ENCODE data around the gene NOTCH2.

Gene NOTCH2

DNA sequence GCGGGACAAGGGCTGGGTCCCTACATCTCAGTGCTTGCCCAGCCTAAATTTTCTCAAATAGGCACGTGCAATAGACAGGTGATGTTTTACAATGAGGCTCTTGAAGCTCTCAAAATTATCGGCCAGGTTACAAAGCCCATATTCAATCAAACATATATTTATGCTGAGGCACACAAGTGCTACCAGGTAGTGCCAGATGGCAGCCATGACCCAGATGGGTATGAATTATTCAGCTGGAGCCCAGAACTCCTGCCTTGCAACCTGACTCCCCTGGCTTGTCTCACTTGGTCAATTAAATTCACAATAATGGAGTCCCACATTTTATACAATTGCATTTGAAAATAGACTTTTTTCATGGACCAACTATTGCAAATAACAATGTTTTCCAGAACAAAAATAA is 160.8 kb downstream of the NOTCH2 start:
- TF ChIP-seq, protein P1, sequence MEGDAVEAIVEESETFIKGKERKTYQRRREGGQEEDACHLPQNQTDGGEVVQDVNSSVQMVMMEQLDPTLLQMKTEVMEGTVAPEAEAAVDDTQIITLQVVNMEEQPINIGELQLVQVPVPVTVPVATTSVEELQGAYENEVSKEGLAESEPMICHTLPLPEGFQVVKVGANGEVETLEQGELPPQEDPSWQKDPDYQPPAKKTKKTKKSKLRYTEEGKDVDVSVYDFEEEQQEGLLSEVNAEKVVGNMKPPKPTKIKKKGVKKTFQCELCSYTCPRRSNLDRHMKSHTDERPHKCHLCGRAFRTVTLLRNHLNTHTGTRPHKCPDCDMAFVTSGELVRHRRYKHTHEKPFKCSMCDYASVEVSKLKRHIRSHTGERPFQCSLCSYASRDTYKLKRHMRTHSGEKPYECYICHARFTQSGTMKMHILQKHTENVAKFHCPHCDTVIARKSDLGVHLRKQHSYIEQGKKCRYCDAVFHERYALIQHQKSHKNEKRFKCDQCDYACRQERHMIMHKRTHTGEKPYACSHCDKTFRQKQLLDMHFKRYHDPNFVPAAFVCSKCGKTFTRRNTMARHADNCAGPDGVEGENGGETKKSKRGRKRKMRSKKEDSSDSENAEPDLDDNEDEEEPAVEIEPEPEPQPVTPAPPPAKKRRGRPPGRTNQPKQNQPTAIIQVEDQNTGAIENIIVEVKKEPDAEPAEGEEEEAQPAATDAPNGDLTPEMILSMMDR (IDR thresholded peaks at IDR 0.05; ENCODE audit: borderline replicate concordance, insufficient read depth, low read depth, low read length) = no peak
- no peak overlapping the region for H3K4me3 ChIP-seq (ENCODE audit: low read depth, low read length)

DNA sequence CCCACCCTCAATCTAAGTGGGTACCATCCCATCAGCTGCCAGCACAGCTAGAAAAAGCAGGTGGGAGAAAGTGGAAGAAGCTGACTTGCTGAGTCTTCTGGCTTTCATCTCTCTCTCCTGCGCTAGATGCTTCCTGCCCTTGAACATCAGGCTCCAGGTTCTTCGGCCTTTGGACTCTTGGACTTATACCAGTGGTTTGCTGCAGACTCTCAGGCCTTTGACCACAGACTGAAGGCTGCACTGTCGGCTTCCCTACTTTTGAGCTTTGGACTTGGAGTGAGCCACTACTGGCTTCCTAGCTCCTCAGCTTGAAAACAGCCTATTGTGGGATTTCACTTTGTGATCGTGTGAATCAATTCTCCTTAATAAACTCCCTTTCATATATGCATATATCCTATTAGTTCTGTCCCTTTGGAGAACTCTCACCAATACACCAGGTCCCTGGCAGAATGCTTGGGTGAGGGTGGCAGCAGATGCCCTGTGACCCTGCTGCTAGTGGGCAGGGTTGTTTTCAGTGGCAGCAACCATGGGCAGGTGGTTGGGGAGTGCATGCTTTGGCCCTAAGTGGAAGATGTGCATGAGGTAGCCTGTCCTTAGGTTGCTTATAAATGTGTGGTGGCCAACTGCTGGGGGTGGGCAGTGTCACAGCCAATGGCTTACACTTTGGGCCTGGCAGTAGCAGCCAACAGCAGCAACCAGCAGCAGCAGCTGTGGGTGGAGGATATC is 162.4 kb downstream of the NOTCH2 start:
- TF ChIP-seq, protein P1 (IDR thresholded peaks at IDR 0.05; ENCODE audit: borderline replicate concordance, insufficient read depth, low read depth, low read length) = no peak
- H3K4me3 ChIP-seq (ENCODE audit: low read depth, low read length) = no peak overlapping the region

DNA sequence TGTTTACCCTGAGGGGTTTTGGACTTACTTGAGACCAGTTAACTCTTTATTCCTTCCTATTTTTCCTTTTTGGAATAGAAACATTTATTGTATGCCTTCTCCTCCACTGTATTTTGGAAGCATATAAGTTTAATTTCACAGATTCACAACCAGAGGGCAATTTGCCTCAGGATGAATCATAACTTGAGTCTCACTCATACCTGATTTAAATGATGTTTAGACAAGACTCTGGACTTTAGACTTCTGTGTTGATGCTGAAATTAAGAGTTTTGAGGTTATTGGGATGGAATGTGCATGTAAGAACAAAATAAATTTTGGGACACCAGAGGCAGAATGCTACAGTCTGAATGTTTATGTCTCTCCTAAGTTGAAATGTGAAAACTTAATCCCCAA is 166.0 kb downstream of the NOTCH2 start:
- TF ChIP-seq, protein P1 (IDR thresholded peaks at IDR 0.05; ENCODE audit: borderline replicate concordance, insufficient read depth, low read depth, low read length) = no peak
- H3K4me3 ChIP-seq (ENCODE audit: low read depth, low read length) = no peak overlapping the region

DNA sequence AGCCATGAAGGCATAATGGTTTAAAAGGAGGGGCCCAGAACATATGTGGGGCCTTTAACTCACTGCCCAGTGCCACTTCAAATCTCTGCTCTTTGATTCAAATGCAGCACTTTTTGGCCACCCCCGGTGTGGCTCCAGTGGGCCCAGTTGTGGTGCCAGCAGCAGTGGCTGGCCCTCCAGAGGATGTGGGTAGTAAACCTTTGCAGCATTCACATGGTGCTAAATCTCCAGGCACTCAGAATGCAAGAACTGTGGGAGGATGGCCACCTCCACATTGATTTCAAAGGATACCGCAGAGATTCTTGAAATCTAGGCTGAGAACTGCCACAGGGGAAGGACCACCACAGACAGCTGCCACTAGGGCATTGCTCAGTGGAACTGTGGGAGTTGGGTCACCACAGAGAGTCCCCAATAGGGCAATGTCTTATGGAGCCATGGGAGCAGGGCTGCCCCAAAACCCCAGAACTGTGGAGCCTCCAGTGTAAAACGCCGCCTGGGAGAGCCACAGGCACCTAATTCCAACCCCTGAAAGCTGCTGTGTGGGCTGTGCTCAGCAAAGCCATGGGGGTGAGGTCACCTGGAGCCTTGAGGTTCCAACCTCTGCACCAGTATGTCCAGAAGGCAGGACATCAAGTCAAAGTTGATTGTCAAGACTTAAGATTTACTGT is 166.6 kb downstream of the NOTCH2 start:
- TF ChIP-seq, protein P1 (IDR thresholded peaks at IDR 0.05; ENCODE audit: borderline replicate concordance, insufficient read depth, low read depth, low read length) = no peak
- no peak overlapping the region for H3K4me3 ChIP-seq (ENCODE audit: low read depth, low read length)

DNA sequence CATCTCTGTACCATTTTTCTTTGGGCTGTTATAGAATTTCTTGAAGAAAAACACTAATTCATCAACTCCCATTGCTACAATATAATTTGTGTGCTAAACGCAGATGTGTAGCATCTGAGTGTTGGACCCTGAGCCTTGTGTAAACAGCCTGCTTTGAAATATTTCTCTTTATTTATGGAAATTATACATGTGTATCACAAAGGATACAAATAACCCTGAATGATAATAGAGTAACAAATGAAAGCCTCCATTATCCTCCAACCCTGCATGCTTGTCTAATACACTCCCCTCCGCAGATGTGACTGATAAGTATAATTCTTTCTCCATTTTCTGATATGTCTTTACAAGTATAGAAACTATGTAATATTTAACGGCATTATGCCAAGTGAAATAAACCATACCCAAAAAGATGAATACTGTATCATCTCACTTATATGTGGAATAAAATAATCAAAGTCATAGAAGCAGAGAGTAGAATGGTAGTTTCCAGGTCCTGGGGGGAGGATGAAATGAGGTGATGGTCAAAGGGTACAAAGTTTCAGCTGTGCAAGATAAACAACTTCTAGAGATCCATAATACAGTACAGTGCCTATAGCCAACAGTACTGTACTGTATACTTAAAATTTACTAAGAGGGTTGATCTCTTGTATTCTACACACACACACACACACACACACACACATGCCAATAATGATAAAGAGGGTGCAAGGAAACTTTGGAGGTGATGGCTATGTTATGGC is 170.3 kb downstream of the NOTCH2 start:
- H3K4me3 ChIP-seq (ENCODE audit: low read depth, low read length) = no peak overlapping the region
- TF ChIP-seq, protein P1 (IDR thresholded peaks at IDR 0.05; ENCODE audit: borderline replicate concordance, insufficient read depth, low read depth, low read length) = no peak

DNA sequence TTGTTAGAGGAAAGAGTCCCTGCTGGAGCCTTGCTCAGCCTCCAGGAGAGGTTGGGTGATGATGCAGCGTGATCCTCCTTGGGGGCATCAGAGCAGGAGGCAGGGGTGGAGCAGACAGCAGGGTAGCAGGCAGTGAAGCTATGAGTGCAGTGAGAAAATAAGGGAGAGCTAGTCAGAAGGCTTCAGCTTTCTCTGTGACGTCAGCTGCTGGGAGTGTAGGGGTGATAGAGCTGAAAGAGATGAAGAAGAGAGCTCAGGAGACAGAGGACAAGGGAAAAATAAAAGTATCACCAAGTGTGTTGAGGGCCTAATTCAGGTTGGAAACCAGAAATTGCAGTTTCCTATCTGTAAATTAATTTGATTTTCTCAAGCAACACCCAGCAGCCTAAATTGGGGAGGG is 170.9 kb downstream of the NOTCH2 start:
- H3K4me3 ChIP-seq (ENCODE audit: low read depth, low read length) = no peak overlapping the region
- TF ChIP-seq, protein P1 (IDR thresholded peaks at IDR 0.05; ENCODE audit: borderline replicate concordance, insufficient read depth, low read depth, low read length) = no peak

Data from GM12875 (cell line).